ENCODE results near the gene ZDHHC21. TPM values are rescaled to one million over a fixed set of nuclear protein-coding genes. Genes with fewer than 3 reads are reported as not detected.

ZDHHC21 gene
- total RNA-seq, 4 donors from 2014 or later: 12.0 to 18.4 (median 16.1) TPM

DNA sequence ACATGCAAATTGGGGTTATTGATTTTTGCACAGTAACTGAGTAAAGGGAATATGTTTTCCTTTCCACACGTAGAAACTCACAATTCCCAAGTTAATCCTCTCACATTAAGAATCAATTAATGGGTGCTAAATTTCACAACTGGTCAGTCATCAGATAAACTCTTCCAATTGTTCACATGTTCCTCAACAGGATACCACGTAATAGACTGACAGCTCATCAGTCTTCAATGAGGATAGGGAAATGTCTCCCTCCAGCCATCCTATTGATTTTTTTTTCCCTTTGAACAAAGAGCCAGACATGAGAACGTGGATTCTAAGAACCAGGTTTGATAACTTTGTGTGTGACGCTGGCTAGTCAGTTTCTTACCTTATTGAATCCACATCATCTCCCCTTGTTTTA, 30.1 kb upstream of the ZDHHC21 start:
- no peak for TF ChIP-seq POLR2A (IDR thresholded peaks at IDR 0.05)
- H3K36me3 ChIP-seq: no peaks in the 10 kb centered on the region
- H3K4me1 ChIP-seq: no peaks in the 10 kb centered on the region
- no peak overlapping the region for H3K27ac ChIP-seq
- H3K9me3 ChIP-seq: no peaks in the 10 kb centered on the region
- WGBS, 2 donors: 61 to 69% methylated on average over 4 of the region's 4 CpGs
- no peak overlapping the region for H3K4me3 ChIP-seq
- no peak for DNase-seq (ENCODE audit: low spot score in 2 of 2)
- H3K27me3 ChIP-seq: no peaks in the 10 kb centered on the region

DNA sequence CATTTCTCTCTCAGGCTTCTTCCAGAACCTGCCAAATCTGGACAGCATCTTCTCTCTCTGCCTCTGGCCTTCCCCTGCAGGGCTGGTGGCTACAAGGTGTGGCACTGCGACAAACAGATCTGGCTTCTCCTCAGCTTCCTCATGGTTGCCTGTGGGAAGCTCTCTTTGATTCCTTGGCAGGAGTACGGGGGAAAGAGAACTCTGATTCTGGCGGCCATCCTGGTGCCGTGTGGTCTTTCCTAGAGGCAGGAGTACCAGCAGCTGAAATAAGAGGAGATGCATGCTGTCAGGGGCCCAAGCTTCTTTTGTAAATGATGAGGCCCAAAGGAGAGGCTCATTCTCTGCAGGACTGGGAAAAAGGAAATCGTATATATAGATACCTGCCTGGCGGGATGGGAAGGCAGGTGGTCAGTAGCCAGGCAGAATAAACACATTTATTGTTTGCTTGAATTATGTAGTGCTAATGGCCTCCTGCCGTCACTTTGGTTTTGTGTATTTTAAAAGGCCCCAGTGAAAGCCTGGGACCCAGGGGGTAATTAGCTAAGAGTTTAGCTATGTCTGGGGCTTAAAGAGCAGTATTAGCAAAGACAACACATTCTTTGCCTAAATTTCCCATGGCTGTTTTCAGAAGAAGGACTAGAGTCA, 29.3 kb upstream of the ZDHHC21 start, which contains the start of gene CER1:
CER1 (minus strand) TSS at position 343 of the 645 bp plus-strand sequence; CDS start at position 282, 61 bp downstream.
- Histone ChIP-seq H3K27me3 (no peaks in the 10 kb centered on the region), H3K27ac (no peak within 1 kb of the TSS), H3K9me3 (no peaks in the 10 kb centered on the region), H3K4me3 (no peak within 1 kb of the TSS), H3K36me3 (no peaks in the 10 kb centered on the region), H3K4me1 (no peaks in the 10 kb centered on the region)
- 49 to 56% methylated on average over 7 of the region's 7 CpGs for WGBS, 2 donors
- TF ChIP-seq EP300 (IDR thresholded peaks at IDR 0.05): no peak
- TF ChIP-seq, protein P1, sequence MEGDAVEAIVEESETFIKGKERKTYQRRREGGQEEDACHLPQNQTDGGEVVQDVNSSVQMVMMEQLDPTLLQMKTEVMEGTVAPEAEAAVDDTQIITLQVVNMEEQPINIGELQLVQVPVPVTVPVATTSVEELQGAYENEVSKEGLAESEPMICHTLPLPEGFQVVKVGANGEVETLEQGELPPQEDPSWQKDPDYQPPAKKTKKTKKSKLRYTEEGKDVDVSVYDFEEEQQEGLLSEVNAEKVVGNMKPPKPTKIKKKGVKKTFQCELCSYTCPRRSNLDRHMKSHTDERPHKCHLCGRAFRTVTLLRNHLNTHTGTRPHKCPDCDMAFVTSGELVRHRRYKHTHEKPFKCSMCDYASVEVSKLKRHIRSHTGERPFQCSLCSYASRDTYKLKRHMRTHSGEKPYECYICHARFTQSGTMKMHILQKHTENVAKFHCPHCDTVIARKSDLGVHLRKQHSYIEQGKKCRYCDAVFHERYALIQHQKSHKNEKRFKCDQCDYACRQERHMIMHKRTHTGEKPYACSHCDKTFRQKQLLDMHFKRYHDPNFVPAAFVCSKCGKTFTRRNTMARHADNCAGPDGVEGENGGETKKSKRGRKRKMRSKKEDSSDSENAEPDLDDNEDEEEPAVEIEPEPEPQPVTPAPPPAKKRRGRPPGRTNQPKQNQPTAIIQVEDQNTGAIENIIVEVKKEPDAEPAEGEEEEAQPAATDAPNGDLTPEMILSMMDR (IDR thresholded peaks at IDR 0.05): no peak
- TF ChIP-seq POLR2A (IDR thresholded peaks at IDR 0.05): no peak
- DNase-seq (ENCODE audit: low spot score in 2 of 2): no peak

DNA sequence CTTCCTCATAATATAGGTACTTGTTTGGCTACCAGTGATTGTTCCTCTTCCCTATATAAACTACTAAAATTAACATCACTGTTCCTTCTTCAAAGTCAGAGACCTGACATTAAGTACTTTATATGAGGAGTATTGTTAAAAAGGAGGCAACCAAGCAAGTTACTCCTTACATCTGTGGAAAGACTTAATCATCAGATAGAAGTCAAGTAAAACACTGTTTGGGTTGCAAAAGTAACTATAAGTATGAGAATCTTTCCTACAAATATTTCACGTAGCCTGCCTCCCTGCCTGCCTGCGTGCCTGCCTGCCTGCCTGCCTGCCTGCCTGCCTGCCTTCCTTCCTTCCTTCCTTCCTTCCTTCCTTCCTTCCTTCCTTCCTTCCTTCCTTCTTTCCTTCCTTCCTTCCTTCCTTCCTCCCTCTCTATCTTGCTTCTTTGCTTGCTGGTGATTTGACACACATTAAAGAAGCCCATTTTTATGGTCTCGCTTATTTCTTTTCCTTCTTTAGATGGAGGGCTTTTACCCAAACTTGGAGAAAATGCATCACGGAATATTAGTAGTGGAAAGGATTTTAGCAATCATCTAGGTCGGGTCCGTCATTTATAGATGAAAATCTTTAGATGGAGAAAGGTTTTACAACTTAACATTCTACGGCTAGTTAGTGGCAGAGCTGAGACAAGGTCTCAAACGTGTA, 26.1 kb upstream of the ZDHHC21 start:
- no peak for TF ChIP-seq POLR2A (IDR thresholded peaks at IDR 0.05)
- H3K4me1 ChIP-seq: no peaks in the 10 kb centered on the region
- WGBS, 2 donors: 71 to 79% methylated on average over 8 of the region's 8 CpGs
- H3K27me3 ChIP-seq: no peaks in the 10 kb centered on the region
- H3K9me3 ChIP-seq: no peaks in the 10 kb centered on the region
- no peak overlapping the region for H3K4me3 ChIP-seq
- DNase-seq (ENCODE audit: low spot score in 2 of 2): no peak
- H3K36me3 ChIP-seq: no peaks in the 10 kb centered on the region
- no peak overlapping the region for H3K27ac ChIP-seq

DNA sequence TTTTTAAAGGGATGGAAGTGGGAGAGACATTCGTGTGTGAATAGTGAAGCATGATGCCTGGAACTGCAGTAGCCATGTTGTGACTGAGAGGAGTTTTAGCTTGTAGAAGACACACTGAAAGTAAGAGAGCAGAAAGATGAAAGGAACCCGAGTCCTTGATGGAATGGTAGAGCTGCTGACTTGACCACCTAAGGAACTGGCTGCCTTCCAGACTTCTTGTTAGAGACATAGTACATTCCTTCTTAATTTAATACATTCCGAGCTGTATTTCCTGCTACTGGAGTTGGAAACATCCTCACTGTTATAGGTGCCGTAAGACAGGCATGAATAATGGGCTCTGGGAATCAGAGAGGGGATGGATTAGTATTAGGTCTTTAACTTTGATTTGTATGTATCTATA, 21.9 kb upstream of the ZDHHC21 start:
- no peak for DNase-seq (ENCODE audit: low spot score in 2 of 2)
- H3K4me1 ChIP-seq: no peaks in the 10 kb centered on the region
- no peak overlapping the region for H3K4me3 ChIP-seq
- H3K36me3 ChIP-seq: no peaks in the 10 kb centered on the region
- peaks cover 0 to 6% (median 0%) of the 10 kb centered on the region in 4 donors for H3K9me3 ChIP-seq
- 76 to 83% methylated on average over 4 of the region's 4 CpGs for whole genome bisulfite sequencing, 2 donors
- no peak overlapping the region for H3K27ac ChIP-seq
- TF ChIP-seq EP300 (IDR thresholded peaks at IDR 0.05) (no peak), POLR2A (IDR thresholded peaks at IDR 0.05) (no peak)
- TF ChIP-seq, protein P1 (IDR thresholded peaks at IDR 0.05): no peak
- H3K27me3 ChIP-seq: no peaks in the 10 kb centered on the region

DNA sequence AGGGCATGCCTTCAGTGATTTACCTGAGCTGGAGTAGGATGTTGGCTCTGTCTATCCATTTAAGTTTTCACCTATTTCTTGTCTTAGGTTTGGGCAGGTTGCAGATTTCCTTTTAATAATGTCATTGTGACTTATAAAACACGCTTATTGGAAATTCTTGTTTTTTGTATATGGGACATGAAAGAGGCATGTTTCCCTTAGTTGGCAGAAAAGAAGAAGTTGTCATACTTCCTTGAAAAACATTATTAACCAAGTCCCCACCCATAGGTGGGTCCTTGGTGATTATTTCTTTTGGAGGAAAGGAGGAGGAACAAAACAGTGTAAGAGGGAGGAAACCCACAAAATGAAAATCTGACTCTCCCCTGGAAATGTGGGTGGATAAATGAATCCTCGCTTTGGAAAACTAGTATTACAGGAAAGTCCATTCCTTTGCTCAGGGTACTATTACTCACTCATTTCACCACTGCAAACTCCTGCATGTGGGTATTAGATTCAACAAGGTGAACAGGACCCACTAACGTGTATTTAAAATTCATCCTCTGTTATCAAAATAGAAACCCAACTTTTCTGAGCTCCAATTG, 20.0 kb upstream of the ZDHHC21 start:
- H3K36me3 ChIP-seq: no peaks in the 10 kb centered on the region
- H3K27ac ChIP-seq: no peak overlapping the region
- 89 to 90% methylated on average over 3 of the region's 3 CpGs for WGBS, 2 donors
- no peak overlapping the region for H3K4me3 ChIP-seq
- no peak for DNase-seq (ENCODE audit: low spot score in 2 of 2)
- TF ChIP-seq POLR2A (IDR thresholded peaks at IDR 0.05) (no peak), EP300 (IDR thresholded peaks at IDR 0.05) (no peak)
- TF ChIP-seq, protein P1 (IDR thresholded peaks at IDR 0.05): no peak
- peaks cover 0 to 9% (median 0%) of the 10 kb centered on the region in 4 donors for H3K9me3 ChIP-seq
- no peaks in the 10 kb centered on the region for H3K4me1 ChIP-seq
- H3K27me3 ChIP-seq: no peaks in the 10 kb centered on the region

DNA sequence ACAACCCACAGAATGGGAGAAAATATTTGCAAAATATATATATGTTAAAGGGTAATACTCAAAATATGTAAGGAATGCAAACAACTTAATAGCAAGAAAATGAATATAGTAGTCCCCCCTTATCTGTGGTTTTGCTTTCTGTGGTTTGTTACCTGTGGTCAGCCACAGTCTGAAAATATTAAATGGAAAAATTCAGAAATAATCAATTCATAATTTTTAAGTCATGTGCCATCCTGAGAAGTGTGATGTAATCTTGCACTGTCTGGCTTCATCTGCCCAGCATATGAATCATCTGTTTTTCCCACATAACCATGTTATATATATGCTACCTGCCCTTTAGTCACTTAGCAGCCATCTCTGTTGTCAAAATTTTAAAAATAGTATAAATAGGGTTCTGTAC, 17.6 kb upstream of the ZDHHC21 start:
- H3K36me3 ChIP-seq: no peaks in the 10 kb centered on the region
- no peak overlapping the region for H3K4me3 ChIP-seq
- TF ChIP-seq, protein P1 (IDR thresholded peaks at IDR 0.05): no peak
- TF ChIP-seq POLR2A (IDR thresholded peaks at IDR 0.05) (no peak), EP300 (IDR thresholded peaks at IDR 0.05) (no peak)
- no peaks in the 10 kb centered on the region for H3K27me3 ChIP-seq
- H3K4me1 ChIP-seq: no peaks in the 10 kb centered on the region
- H3K27ac ChIP-seq: no peak overlapping the region
- no peak for DNase-seq (ENCODE audit: low spot score in 2 of 2)
- H3K9me3 ChIP-seq: peaks cover 0 to 31% (median 2%) of the 10 kb centered on the region in 4 donors
